Keratinocyte (primary cell): ENCODE data around the gene PTCH2. TPM values are rescaled to one million over a fixed set of nuclear protein-coding genes. Genes with fewer than 3 reads are reported as not detected.

ENCODE experiments used
- DNase-seq: peaks from one replicate; pipeline ENCODE4 v3.0.0-alpha.2; 2011; ENCODE audit warnings: low read depth, missing footprints, low spot score
- FAIRE-seq: peaks from 2 replicates; lab custom pipeline; 2011; peaks lifted over from hg19 to GRCh38; lab: Jason Lieb, UNC
- H2AFZ ChIP-seq: 2 replicates; pipeline ENCODE4 v1.6.0; 2012; ENCODE audit warnings: low read length, control low read depth, inconsistent platforms; ENCODE audit not compliant: control insufficient read depth
- H3K27ac ChIP-seq: 2 replicates; pipeline ENCODE4 v1.5.1; 2011; ENCODE audit warnings: low read length; ENCODE audit not compliant: control insufficient read depth, insufficient read depth
- H3K27me3 ChIP-seq: 3 replicates; pipeline ENCODE4 v1.6.0; 2011; ENCODE audit warnings: low read length; ENCODE audit not compliant: control insufficient read depth, insufficient read depth; ENCODE audit errors: extremely low read depth
- H3K36me3 ChIP-seq, 2 experiments: 2 replicates in 1 of 2; 3 replicates in 1 of 2; pipeline ENCODE4 v1.5.1; 2011; ENCODE audit warnings: low read length in 2 of 2, mild to moderate bottlenecking in 1 of 2; ENCODE audit not compliant: control insufficient read depth in 2 of 2, insufficient read depth in 2 of 2; ENCODE audit errors: extremely low read depth in 1 of 2
- H3K4me1 ChIP-seq: 3 replicates; pipeline ENCODE4 v1.5.1; 2011; ENCODE audit warnings: low read length; ENCODE audit not compliant: control insufficient read depth, insufficient read depth; ENCODE audit errors: extremely low read depth
- H3K4me2 ChIP-seq: 3 replicates; pipeline ENCODE4 v1.6.0; 2011; ENCODE audit warnings: low read depth, low read length; ENCODE audit not compliant: control insufficient read depth, insufficient read depth; ENCODE audit errors: extremely low read depth
- H3K4me3 ChIP-seq, 3 experiments: fragments of 200-600 bp in 1 of 3; sonication (generic) in 1 of 3; 2 replicates in 2 of 3; 3 replicates in 1 of 3; pipeline ENCODE4 v1.5.1; 2011 to 2016; ENCODE audit warnings: low read length in 3 of 3, mild to moderate bottlenecking in 3 of 3, control low read depth in 2 of 3, inconsistent platforms in 1 of 3, low read depth in 1 of 3, mixed read lengths in 1 of 3, mixed run types in 1 of 3, moderate library complexity in 1 of 3; ENCODE audit not compliant: control insufficient read depth in 2 of 3, insufficient read depth in 2 of 3; ENCODE audit errors: extremely low read depth in 1 of 3
- H3K79me2 ChIP-seq: 2 replicates; pipeline ENCODE4 v1.6.0; 2012; ENCODE audit warnings: low read length; ENCODE audit not compliant: control insufficient read depth, insufficient read depth
- H3K9ac ChIP-seq: 3 replicates; pipeline ENCODE4 v1.6.0; 2011; ENCODE audit warnings: low read length; ENCODE audit not compliant: control insufficient read depth, insufficient read depth; ENCODE audit errors: extremely low read depth
- H3K9me1 ChIP-seq: 3 replicates; pipeline ENCODE4 v1.6.0; 2011; ENCODE audit warnings: low read length; ENCODE audit not compliant: control insufficient read depth, insufficient read depth; ENCODE audit errors: extremely low read depth
- H3K9me3 ChIP-seq: 2 replicates; pipeline ENCODE4 v1.5.1; 2012; ENCODE audit warnings: low read depth, low read length; ENCODE audit not compliant: control insufficient read depth
- H4K20me1 ChIP-seq: 3 replicates; pipeline ENCODE4 v1.6.0; 2011; ENCODE audit warnings: low read length; ENCODE audit not compliant: control insufficient read depth, insufficient read depth; ENCODE audit errors: extremely low read depth
- EZH2 ChIP-seq: IDR thresholded peaks from one replicate; pipeline ENCODE4 v1.6.1; 2012; ENCODE audit warnings: inconsistent platforms, mild to moderate bottlenecking, low read length, moderate library complexity
- dilution Hi-C: fragments of 300-500 bp; cut with MboI; formaldehyde crosslinking; loops from one replicate; pipeline ENCODE4 v1.7.0; 2020; ENCODE audit warnings: low sequenced_read_pairs; ENCODE audit not compliant: extremely low pct_ligation_motif_present
- polyA plus RNA-seq, 5 experiments: library from polyadenylated mRNA; depleted of rRNA in 3 of 5; stranded (reverse) in 3 of 5; stranded (forward) in 1 of 5; unstranded in 1 of 5; fragments of >200 nt; gene quantifications; 1 replicate in 1 of 5; 2 replicates in 3 of 5; 3 replicates in 1 of 5; pipeline versions ENCODE4 v1.2.1 to v1.2.3, GENCODE V29; 2011 to 2012; ENCODE audit warnings: missing spikeins in 2 of 5, low read depth in 1 of 5, low replicate concordance in 1 of 5
- TF ChIP-seq, protein P1 (sequence below), 3 experiments: IDR thresholded peaks in 1 of 3; conservative IDR thresholded peaks in 1 of 3; optimal IDR thresholded peaks in 1 of 3; 2 replicates in 2 of 3; 3 replicates in 1 of 3; pipeline versions ENCODE3 to v1.5.1; 2011; ENCODE audit warnings: low read length in 3 of 3, mild to moderate bottlenecking in 3 of 3, moderate library complexity in 2 of 3, control low read depth in 1 of 3, inconsistent platforms in 1 of 3; ENCODE audit not compliant: insufficient read depth in 2 of 3; ENCODE audit errors: extremely low read depth in 1 of 3

The PTCH2 gene
- polyA plus RNA-seq, 1 donor (not counting 4 experiments of a cell fraction or from before 2014, with no cell fraction given) = 0.01 TPM

- dilution Hi-C loops = no loop called here
- Histone ChIP-seq H3K4me3 (no peak overlapping the region), H3K4me1 (peaks cover 7% of the 10 kb centered on the region), H4K20me1 (no peaks in the 10 kb centered on the region), H2AFZ (no peak overlapping the region), H3K4me2 (no peak overlapping the region), H3K9me3 (no peaks in the 10 kb centered on the region), H3K27ac (no peak overlapping the region), H3K9ac (no peak overlapping the region), H3K9me1 (no peaks in the 10 kb centered on the region), H3K79me2 (no peaks in the 10 kb centered on the region), H3K36me3 (no peaks in the 10 kb centered on the region), H3K27me3 (no peaks in the 10 kb centered on the region)
- TF ChIP-seq, protein P1, sequence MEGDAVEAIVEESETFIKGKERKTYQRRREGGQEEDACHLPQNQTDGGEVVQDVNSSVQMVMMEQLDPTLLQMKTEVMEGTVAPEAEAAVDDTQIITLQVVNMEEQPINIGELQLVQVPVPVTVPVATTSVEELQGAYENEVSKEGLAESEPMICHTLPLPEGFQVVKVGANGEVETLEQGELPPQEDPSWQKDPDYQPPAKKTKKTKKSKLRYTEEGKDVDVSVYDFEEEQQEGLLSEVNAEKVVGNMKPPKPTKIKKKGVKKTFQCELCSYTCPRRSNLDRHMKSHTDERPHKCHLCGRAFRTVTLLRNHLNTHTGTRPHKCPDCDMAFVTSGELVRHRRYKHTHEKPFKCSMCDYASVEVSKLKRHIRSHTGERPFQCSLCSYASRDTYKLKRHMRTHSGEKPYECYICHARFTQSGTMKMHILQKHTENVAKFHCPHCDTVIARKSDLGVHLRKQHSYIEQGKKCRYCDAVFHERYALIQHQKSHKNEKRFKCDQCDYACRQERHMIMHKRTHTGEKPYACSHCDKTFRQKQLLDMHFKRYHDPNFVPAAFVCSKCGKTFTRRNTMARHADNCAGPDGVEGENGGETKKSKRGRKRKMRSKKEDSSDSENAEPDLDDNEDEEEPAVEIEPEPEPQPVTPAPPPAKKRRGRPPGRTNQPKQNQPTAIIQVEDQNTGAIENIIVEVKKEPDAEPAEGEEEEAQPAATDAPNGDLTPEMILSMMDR (optimal IDR thresholded peaks at IDR 0.05 in 1 of 3, IDR thresholded peaks at IDR 0.05 in 1 of 3, conservative IDR thresholded peaks at IDR 0.05 in 1 of 3; ENCODE audit: extremely low read depth in 1 of 3, insufficient read depth in 2 of 3, low read length in 3 of 3) = no peak
- TF ChIP-seq EZH2 = no peak
- no peak for DNase-seq
- FAIRE-seq = no peak
Measured at GRCh38 chr1:44849575-44850132, 6.6 kb upstream of the PTCH2 start.

GRCh38 chr1:44848456-44849181, 5.6 kb upstream of the PTCH2 start:
- H4K20me1 ChIP-seq = no peaks in the 10 kb centered on the region
- no peak overlapping the region for H3K4me3 ChIP-seq
- no peak for TF ChIP-seq EZH2
- TF ChIP-seq, protein P1 (optimal IDR thresholded peaks at IDR 0.05 in 1 of 3, IDR thresholded peaks at IDR 0.05 in 1 of 3, conservative IDR thresholded peaks at IDR 0.05 in 1 of 3; ENCODE audit: extremely low read depth in 1 of 3, insufficient read depth in 2 of 3, low read length in 3 of 3) = no peak
- no peaks in the 10 kb centered on the region for H3K9me1 ChIP-seq
- DNase-seq = no peak
- peaks cover 7% of the 10 kb centered on the region for H3K4me1 ChIP-seq
- H2AFZ ChIP-seq = no peak overlapping the region
- dilution Hi-C loops = no loop called here
- no peak overlapping the region for H3K27ac ChIP-seq
- no peaks in the 10 kb centered on the region for H3K79me2 ChIP-seq
- H3K9ac ChIP-seq = no peak overlapping the region
- FAIRE-seq = no peak
- H3K4me2 ChIP-seq = no peak overlapping the region
- no peaks in the 10 kb centered on the region for H3K27me3 ChIP-seq
- no peaks in the 10 kb centered on the region for H3K36me3 ChIP-seq
- H3K9me3 ChIP-seq = no peaks in the 10 kb centered on the region
